GM18951 (cell line): Measurements from ENCODE around the gene PNPLA2.

ENCODE experiments used
- POLR2A ChIP-seq: IDR thresholded peaks from 4 replicates; pipeline ENCODE4 v1.6.1; 2011; ENCODE audit warnings: mild to moderate bottlenecking; ENCODE audit not compliant: insufficient read length, insufficient read depth; ENCODE audit errors: extremely low read depth
- in situ Hi-C: fragments of 300-500 bp; cut with MboI; formaldehyde crosslinking; loops from one replicate; pipeline ENCODE4 v1.12.0; 2022; ENCODE audit warnings: low sequenced_read_pairs, mixed read lengths, inconsistent platforms; ENCODE audit not compliant: unreplicated experiment

Gene PNPLA2

DNA sequence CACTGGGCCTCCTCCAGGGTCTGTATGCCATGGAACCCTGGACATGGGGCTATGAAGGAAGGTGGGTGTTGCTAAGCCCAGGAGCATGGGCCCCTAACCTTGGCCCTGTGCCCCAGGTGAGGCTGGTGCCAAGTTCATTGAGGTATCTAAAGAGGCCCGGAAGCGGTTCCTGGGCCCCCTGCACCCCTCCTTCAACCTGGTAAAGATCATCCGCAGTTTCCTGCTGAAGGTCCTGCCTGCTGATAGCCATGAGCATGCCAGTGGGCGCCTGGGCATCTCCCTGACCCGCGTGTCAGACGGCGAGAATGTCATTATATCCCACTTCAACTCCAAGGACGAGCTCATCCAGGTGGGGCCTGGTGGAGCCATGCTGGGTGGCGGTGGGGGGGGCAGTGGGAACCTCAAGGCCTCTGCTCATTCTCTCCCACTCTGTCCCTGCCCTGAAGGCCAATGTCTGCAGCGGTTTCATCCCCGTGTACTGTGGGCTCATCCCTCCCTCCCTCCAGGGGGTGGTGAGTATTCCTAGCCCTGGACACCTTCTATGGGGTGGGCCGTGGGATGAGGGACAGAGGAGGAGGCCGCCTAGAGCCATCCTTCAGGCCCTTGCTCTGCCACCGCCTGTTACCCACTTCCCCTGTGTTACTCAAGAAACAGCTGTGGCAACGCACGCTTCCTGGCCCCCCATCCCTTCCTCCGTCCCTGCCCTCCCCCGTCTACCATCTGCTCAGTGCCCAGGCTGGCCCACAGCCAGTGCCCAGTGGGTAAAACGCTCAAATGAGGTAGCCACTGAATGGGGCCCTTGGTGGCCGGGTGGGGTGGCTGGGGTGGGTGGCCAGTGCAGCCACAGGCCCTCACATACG is 3.0 kb downstream of the PNPLA2 start:
- no peak for TF ChIP-seq POLR2A
- in situ Hi-C loops = no loop called here

DNA sequence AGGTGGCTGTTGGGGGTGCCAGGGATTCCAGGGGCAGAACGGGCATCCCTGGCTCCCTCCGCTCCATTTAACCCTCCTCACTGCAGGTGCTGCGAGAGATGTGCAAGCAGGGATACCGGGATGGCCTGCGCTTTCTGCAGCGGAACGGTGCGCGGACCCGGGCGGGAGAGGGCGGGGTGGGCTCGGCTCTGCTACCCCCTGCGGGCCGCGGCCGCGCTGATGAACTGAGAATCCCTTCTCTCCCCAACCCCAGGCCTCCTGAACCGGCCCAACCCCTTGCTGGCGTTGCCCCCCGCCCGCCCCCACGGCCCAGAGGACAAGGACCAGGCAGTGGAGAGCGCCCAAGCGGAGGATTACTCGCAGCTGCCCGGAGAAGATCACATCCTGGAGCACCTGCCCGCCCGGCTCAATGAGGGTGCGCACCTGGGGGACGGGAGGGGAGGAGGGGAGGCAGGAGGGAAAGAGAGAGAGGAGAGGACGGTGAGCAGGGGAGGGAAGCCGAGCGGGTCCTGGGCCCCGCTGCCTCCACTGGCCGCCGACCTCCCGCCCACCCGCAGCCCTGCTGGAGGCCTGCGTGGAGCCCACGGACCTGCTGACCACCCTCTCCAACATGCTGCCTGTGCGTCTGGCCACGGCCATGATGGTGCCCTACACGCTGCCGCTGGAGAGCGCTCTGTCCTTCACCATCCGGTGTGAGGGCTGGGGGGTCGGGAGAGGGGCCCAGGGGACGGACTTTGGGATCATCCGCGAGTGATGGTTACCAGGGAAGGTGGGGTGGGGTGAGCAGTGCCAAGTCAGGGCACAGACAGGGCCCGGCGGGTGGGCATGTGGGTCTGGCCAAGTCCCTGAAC is 5.0 kb downstream of the PNPLA2 start:
- TF ChIP-seq POLR2A = no peak
- in situ Hi-C loops = no loop called here

DNA sequence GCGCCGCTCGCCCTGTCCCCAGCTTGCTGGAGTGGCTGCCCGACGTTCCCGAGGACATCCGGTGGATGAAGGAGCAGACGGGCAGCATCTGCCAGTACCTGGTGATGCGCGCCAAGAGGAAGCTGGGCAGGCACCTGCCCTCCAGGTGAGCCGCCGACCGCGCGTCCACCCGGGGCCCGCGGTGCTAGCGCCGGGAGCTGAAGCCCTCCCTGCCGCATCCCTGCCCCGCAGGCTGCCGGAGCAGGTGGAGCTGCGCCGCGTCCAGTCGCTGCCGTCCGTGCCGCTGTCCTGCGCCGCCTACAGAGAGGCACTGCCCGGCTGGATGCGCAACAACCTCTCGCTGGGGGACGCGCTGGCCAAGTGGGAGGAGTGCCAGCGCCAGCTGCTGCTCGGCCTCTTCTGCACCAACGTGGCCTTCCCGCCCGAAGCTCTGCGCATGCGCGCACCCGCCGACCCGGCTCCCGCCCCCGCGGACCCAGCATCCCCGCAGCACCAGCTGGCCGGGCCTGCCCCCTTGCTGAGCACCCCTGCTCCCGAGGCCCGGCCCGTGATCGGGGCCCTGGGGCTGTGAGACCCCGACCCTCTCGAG is 5.7 kb downstream of the PNPLA2 start:
- in situ Hi-C loops = no loop called here
- TF ChIP-seq POLR2A = no peak

DNA sequence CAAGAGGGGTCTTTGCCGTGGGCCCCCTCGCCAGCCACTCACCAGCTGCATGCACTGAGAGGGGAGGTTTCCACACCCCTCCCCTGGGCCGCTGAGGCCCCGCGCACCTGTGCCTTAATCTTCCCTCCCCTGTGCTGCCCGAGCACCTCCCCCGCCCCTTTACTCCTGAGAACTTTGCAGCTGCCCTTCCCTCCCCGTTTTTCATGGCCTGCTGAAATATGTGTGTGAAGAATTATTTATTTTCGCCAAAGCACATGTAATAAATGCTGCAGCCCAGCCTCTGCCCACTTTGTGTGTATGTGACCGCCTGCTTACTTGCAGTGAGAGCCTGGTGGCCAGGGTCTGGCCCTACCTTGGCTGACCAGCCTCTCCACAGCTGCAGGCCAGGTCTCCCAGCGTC is 6.2 kb downstream of the PNPLA2 start:
- in situ Hi-C loops = no loop called here
- no peak for TF ChIP-seq POLR2A

DNA sequence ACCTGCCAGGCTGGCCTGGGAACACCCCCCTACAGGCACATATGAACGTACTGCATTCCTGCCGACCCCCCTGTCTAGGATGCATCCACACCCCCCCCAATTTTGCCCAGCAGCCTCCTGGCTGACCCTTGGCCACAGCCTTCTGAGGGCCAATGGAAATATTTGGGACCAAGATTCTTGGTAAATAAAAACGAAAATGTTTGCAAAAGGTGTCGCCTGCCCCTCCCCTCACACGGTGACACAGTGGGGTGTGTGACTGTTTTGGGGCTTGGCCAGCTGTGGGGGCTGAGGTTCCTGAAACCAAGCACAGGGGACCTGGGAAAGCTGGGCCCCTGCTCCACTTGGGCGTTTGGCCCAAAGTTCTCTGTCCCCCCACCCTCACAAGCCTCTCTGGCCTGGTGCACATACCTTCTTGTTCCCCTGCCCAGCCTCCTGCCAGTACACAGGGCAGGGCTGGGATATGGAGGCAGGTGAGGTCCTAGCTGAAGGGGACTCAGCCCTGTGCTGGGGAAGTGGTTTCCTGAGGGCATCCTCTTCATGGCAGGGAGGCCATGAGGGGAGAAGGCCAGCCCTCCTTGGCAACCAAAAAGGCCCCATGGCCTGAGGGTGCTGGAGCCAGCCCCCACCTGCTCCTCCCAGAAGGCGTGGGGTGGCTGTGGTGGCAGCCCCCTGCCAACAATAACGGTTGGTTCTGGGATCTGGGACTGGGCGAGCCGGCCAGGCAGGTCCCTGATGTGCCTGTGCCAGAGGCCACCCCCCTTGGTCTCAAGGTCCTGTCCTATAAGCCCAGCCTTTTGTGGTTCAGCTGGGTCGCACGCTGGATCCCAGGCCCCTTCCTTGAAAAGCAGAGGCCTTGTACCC is 6.9 kb downstream of the PNPLA2 start:
- in situ Hi-C loops = no loop called here
- no peak for TF ChIP-seq POLR2A

DNA sequence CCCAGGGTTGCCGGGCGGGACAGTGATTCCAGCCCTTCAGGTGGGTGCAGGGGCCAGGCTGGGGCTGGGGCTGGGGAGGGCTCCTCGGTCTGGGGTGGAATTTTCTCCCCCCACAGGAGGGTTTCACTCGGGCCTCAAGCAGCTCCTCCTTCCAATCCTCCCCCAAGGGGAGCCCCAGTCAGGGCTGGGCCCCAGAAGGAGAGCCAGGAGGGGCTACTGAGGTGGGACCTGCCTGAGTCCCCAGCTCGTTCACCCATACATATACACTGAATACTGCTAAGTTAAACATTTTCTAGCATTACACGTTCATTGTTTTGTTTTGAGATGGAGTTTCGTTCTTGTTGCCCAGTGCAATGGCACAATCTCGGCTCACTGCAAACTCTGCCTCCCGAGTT is 7.5 kb downstream of the PNPLA2 start:
- TF ChIP-seq POLR2A = no peak
- in situ Hi-C loops = no loop called here

DNA sequence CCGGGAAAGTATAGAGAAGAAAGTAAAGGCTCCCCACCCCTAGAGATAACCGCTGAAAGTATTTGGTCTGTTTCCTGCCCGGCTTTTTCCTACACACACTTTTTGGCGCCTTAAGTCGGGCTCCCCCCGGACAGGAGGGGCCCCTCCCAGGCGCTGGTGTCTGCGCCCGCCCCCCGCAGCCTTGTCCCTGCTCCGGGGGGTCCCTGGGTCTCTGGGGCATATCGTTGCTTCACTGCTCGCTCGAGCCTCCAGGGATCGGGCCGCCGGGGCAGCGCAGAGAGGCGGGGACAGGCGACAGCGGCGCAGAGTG is 8.1 kb downstream of the PNPLA2 start:
- in situ Hi-C loops = no loop called here

DNA sequence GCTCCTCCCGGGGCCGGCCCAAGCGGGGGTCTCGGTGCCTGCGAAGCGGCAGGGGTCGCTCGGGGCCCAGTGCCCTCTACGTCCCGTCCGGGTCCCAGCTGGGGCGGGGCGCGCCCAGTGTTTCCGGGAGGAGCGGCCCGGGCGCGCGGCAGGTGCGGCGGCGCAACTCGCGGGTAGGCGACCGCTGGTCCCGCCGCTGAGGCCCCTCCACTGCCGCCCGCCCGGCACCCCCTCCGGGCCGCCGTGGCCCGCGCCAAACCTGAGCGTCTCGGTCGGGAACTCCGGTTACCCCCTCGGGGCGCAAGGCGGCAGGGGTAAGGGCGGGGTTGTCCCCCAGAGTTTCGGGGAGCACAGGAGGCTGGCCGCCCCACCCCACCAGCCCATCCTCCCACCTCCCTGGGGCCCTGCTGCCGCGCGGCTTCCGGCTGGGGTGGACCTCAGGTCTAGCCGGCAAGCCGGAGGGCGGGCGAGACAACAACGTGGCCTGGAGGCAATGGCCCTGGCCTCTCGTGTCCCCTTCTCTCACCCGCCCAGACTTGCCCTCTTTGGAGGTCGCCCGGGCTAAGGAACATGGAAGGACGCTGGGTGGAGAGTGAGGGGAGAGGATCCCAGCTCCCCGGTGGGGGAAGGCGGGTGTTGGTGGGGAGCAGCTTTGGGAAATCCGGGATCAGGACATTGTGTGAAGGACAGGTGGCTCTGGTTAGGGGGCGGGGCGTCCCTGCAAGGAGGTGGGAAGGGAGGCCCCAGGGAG is 8.6 kb downstream of the PNPLA2 start:
- TF ChIP-seq POLR2A = peak; percentile 53
- in situ Hi-C loops = no loop called here

More for the DNA sequence above, 8.1 kb downstream of the PNPLA2 start:
- TF ChIP-seq POLR2A = no peak

DNA sequence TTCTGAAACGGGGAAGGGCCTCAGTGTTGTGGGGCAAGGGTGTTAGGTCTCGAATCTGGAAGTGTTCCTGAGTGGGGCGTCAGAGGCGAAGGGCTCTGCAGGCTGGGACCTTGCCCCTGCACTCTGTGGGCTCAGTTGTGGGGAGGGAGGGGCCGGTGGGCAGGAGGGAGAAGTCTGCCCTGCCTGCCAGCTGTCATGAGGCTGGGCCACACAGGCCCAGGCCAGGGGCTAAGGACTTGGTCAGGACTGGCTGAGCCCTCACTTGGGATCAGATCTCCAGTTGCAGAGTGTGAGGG is 9.1 kb downstream of the PNPLA2 start, which contains the start of gene CRACR2B:
TSS of gene CRACR2B (plus strand) at position 23 of the 296 bp plus-strand sequence. CDS start 689 bp downstream, outside the sequence.
- TF ChIP-seq POLR2A = no peak
- in situ Hi-C loops = no loop called here

DNA sequence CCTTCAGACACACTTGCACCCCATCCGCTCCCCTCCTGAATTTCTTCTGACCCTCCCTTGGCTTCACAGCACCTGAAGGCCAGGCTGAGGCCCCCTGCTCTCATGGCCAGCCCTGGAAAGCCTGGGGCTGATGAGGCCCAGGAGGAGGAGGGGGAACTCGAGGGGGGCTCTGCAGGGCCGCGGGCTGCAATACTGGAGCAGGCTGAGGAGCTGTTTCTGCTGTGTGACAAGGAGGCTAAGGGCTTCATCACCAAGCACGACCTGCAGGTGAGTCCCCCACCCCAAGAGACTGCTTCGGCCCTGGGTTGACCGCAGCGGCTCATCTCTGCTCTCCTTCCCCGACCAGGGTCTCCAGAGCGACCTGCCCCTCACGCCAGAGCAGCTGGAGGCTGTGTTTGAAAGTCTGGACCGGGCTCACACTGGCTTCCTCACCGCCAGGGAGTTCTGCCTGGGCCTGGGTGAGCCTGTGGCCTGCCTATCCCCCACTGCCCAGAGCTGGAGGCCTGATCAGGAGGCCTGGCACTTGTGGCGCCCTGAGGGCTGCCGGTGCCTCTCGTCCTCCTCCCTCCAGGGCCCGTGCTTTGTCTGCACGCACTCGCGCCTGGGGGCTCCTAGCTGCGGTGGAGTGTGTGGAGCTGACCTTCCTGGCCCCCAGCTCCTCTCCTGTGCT is 9.9 kb downstream of the PNPLA2 start:
- in situ Hi-C loops = no loop called here
- no peak for TF ChIP-seq POLR2A

DNA sequence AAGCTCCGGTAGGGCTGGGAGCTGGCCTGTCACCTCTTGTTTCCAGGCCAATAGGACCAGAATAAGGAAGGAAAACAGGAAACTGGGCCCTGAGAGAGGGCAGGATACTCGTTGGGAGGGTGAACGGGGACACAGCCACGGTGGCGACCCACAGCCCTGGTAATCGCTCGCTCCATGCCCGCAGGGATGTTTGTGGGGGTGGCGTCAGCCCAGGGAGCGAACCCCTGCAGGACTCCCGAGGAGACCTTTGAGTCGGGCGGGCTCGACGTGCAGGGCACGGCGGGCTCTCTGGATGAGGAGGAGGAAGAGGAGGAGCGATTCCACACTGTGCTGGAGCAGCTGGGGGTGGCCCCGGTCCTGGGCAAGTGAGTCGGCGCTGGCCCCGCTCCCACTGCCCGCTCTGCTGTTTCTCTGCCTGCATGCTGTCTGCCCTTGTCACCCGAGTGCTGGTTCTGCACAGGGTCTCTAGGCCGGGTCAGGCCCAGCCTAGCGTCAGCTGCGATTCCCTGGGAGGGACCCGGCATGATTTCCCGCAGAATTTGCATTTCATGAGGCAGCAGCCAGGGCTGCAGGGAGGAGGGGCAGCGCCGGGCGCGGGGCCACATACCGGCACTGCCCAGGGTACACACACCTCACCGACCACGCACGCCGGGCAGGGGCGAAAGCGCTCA is 10.6 kb downstream of the PNPLA2 start:
- in situ Hi-C loops = no loop called here
- TF ChIP-seq POLR2A = peak; percentile 14
